WTC11 (cell line): ENCODE data around the gene FUNDC2. TPM values are rescaled to one million over a fixed set of nuclear protein-coding genes. Genes with fewer than 3 reads are reported as not detected.

ENCODE experiments used
- ATAC-seq: fragments of 200-7000 bp; cut with Tn5 transposase; 2 replicates; pipeline ENCODE4 v1.10.0; 2021; ENCODE audit warnings: mild to moderate bottlenecking, moderate library complexity
- CTCF ChIA-PET: fragments of 300-600 bp; sonication (Branson Sonifier 250); formaldehyde crosslinking; loops from one replicate; lab custom pipeline; 2021; ENCODE audit warnings: antibody characterized with exemption; lab: Charles Lee
- POLR2A ChIA-PET: fragments of 350-600 bp; sonication (Branson Sonifier 250); formaldehyde crosslinking; loops from one replicate; lab custom pipeline; 2021; ENCODE audit warnings: antibody characterized with exemption; lab: Charles Lee
- DNase-seq: peaks from one replicate; pipeline ENCODE4 v3.0.0; 2021; ENCODE audit warnings: low spot score
- H3K27ac Mint-ChIP-seq: 2 replicates; pipeline ENCODE4 v1.8.0; 2021; ENCODE audit warnings: mixed read lengths
- H3K27me3 Mint-ChIP-seq: 2 replicates; pipeline ENCODE4 v1.8.0; 2021; ENCODE audit warnings: low read depth, mild to moderate bottlenecking, moderate library complexity, mixed read lengths
- H3K36me3 Mint-ChIP-seq: 2 replicates; pipeline ENCODE4 v1.8.0; 2021; ENCODE audit warnings: mixed read lengths
- H3K4me1 Mint-ChIP-seq: 2 replicates; pipeline ENCODE4 v1.8.0; 2022; ENCODE audit warnings: mixed read lengths
- H3K4me3 Mint-ChIP-seq: 2 replicates; pipeline ENCODE4 v1.8.0; 2021; ENCODE audit warnings: mild to moderate bottlenecking, moderate library complexity, mixed read lengths
- H3K9me3 Mint-ChIP-seq: 2 replicates; pipeline ENCODE4 v1.8.0; 2021; ENCODE audit warnings: mixed read lengths
- ELF4 ChIP-seq: sonication (generic); formaldehyde crosslinking; IDR thresholded peaks from 2 replicates; pipeline ENCODE4 v1.8.1; 2022; ENCODE audit warnings: low read depth, mild to moderate bottlenecking, moderate library complexity, missing genetic modification reagents
- FOXK1 ChIP-seq: sonication (generic); formaldehyde crosslinking; IDR thresholded peaks from 2 replicates; pipeline ENCODE4 v1.8.0; 2022; ENCODE audit warnings: mild to moderate bottlenecking, moderate library complexity, missing genetic modification reagents
- FOXP1 ChIP-seq: sonication (generic); formaldehyde crosslinking; IDR thresholded peaks from 2 replicates; pipeline ENCODE4 v1.8.0; 2022; ENCODE audit warnings: missing genetic modification reagents, mild to moderate bottlenecking, moderate library complexity, borderline replicate concordance
- GRHL2 ChIP-seq: fragments of 250-450 bp; sonication (Bioruptor Pico); IDR thresholded peaks from 2 replicates; pipeline ENCODE4 v1.8.0; 2022; ENCODE audit warnings: mild to moderate bottlenecking, moderate library complexity; ENCODE audit not compliant: insufficient replicate concordance, severe bottlenecking
- HMGXB4 ChIP-seq: sonication (generic); formaldehyde crosslinking; IDR thresholded peaks from 2 replicates; pipeline ENCODE4 v1.8.1; 2023; ENCODE audit warnings: mild to moderate bottlenecking, moderate library complexity, missing genetic modification reagents
- KAT7 ChIP-seq: sonication (generic); formaldehyde crosslinking; IDR thresholded peaks from 2 replicates; pipeline ENCODE4 v1.8.1; 2023; ENCODE audit warnings: missing genetic modification reagents, mild to moderate bottlenecking, borderline replicate concordance
- NFATC4 ChIP-seq: fragments of 250-450 bp; sonication (Bioruptor Pico); IDR thresholded peaks from 2 replicates; pipeline ENCODE4 v1.9.0; 2021; ENCODE audit warnings: mild to moderate bottlenecking
- NR2C2 ChIP-seq: sonication (generic); formaldehyde crosslinking; IDR thresholded peaks from 2 replicates; pipeline ENCODE4 v1.8.0; 2022; ENCODE audit warnings: mild to moderate bottlenecking, missing genetic modification reagents
- PRRX2 ChIP-seq: fragments of 250-450 bp; sonication (Bioruptor Pico); IDR thresholded peaks from 2 replicates; pipeline ENCODE4 v1.8.0; 2021; ENCODE audit warnings: mild to moderate bottlenecking
- SP1 ChIP-seq: sonication (generic); formaldehyde crosslinking; conservative IDR thresholded peaks from 2 replicates; pipeline ENCODE4 v1.8.1; 2022; ENCODE audit warnings: missing genetic modification reagents
- TCF7 ChIP-seq: sonication (generic); formaldehyde crosslinking; IDR thresholded peaks from 2 replicates; pipeline ENCODE4 v1.8.0; 2022; ENCODE audit warnings: mild to moderate bottlenecking, low read depth, missing genetic modification reagents, moderate library complexity
- ZMAT4 ChIP-seq: fragments of 250-450 bp; sonication (Bioruptor Pico); IDR thresholded peaks from 2 replicates; pipeline ENCODE4 v1.9.0; 2021; ENCODE audit warnings: mild to moderate bottlenecking
- ZNF263 ChIP-seq: sonication (generic); formaldehyde crosslinking; IDR thresholded peaks from 2 replicates; pipeline ENCODE4 v1.8.1; 2022; ENCODE audit warnings: low read depth, mild to moderate bottlenecking, moderate library complexity, missing genetic modification reagents
- ZNF423 ChIP-seq: fragments of 250-450 bp; sonication (Bioruptor Pico); IDR thresholded peaks from 2 replicates; pipeline ENCODE4 v2.1.2; 2022; ENCODE audit warnings: mild to moderate bottlenecking, moderate library complexity
- ZNF671 ChIP-seq: fragments of 250-450 bp; sonication (Bioruptor Pico); IDR thresholded peaks from 2 replicates; pipeline ENCODE4 v1.8.0; 2021; ENCODE audit warnings: mild to moderate bottlenecking
- total RNA-seq: library from RNA; stranded (reverse); gene quantifications from 3 replicates; pipeline ENCODE4 v1.2.3, GENCODE V29; 2021
- TF ChIP-seq, protein P1 (sequence below): sonication (generic); formaldehyde crosslinking; IDR thresholded peaks from 2 replicates; pipeline ENCODE4 v1.8.0; 2022; ENCODE audit warnings: mild to moderate bottlenecking, missing genetic modification reagents
- TF ChIP-seq, protein P2 (sequence below): fragments of 250-450 bp; sonication (Bioruptor Pico); IDR thresholded peaks from 2 replicates; pipeline ENCODE4 v1.9.0; 2021; ENCODE audit warnings: moderate library complexity, mild to moderate bottlenecking, inconsistent platforms, borderline replicate concordance
- TF ChIP-seq, protein P3 (sequence below): sonication (generic); formaldehyde crosslinking; IDR thresholded peaks from 2 replicates; pipeline ENCODE4 v1.8.1; 2023; ENCODE audit warnings: mild to moderate bottlenecking, missing genetic modification reagents
- TF ChIP-seq, protein P4 (sequence below): fragments of 250-450 bp; sonication (Bioruptor Pico); IDR thresholded peaks from 2 replicates; pipeline ENCODE4 v1.8.0; 2021; ENCODE audit warnings: mild to moderate bottlenecking
- TF ChIP-seq, protein P5 (sequence below): sonication (generic); formaldehyde crosslinking; IDR thresholded peaks from 2 replicates; pipeline ENCODE4 v1.8.1; 2023; ENCODE audit warnings: mild to moderate bottlenecking, missing genetic modification reagents

FUNDC2 gene
- total RNA-seq, 1 experiment from 2014 or later, result 60.7 TPM

- TF ChIP-seq, protein P1, sequence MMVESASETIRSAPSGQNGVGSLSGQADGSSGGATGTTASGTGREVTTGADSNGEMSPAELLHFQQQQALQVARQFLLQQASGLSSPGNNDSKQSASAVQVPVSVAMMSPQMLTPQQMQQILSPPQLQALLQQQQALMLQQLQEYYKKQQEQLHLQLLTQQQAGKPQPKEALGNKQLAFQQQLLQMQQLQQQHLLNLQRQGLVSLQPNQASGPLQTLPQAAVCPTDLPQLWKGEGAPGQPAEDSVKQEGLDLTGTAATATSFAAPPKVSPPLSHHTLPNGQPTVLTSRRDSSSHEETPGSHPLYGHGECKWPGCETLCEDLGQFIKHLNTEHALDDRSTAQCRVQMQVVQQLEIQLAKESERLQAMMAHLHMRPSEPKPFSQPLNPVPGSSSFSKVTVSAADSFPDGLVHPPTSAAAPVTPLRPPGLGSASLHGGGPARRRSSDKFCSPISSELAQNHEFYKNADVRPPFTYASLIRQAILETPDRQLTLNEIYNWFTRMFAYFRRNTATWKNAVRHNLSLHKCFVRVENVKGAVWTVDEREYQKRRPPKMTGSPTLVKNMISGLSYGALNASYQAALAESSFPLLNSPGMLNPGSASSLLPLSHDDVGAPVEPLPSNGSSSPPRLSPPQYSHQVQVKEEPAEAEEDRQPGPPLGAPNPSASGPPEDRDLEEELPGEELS (CRISPR knock-in tag), result no peak
Observed at GRCh38 chrX:155070038-155070437, 43.4 kb downstream of the FUNDC2 start (continued).

DNA sequence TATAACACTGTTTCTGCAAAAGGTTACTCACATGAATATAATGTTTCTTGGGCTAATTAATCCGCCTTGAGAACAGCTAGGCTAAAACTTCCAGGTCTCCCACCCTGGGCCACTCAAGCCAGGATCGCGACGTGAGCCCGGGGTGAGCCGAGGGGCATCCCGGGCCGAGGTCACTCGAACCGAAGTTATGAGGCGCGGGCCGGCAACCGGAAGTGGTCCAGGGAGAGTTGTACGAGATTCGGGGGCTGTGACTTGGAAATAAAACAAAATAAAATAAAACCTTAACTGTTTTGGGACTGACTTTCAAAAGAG is 44.0 kb downstream of the FUNDC2 start:
- Mint-ChIP-seq H3K4me1 (peaks cover 17% of the 10 kb centered on the region), H3K4me3 (peak overlapping the region; percentile 83), H3K27me3 (no peaks in the 10 kb centered on the region), H3K9me3 (no peaks in the 10 kb centered on the region), H3K27ac (peak overlapping the region; percentile 70), H3K36me3 (peaks cover 23% of the 10 kb centered on the region)
- POLR2A ChIA-PET, result no interaction called here
- ATAC-seq (peak; percentile 3; the same call in 1 of the 2 replicates), DNase-seq (peak; percentile 11)
- no peak for TF ChIP-seq ZNF671 (CRISPR knock-in tag)
- no peak for TF ChIP-seq GRHL2 (CRISPR knock-in tag)
- no peak for TF ChIP-seq TCF7 (CRISPR knock-in tag)
- no peak for TF ChIP-seq PRRX2 (CRISPR knock-in tag)
- TF ChIP-seq NFATC4 (CRISPR knock-in tag), result no peak
- no peak for TF ChIP-seq ZNF423
- TF ChIP-seq HMGXB4 (CRISPR knock-in tag), result no peak
- no peak for TF ChIP-seq SP1 (CRISPR knock-in tag)
- no peak for TF ChIP-seq ELF4
- no peak for TF ChIP-seq NR2C2 (CRISPR knock-in tag)
- TF ChIP-seq FOXK1 (CRISPR knock-in tag), result no peak
- TF ChIP-seq, protein P2, sequence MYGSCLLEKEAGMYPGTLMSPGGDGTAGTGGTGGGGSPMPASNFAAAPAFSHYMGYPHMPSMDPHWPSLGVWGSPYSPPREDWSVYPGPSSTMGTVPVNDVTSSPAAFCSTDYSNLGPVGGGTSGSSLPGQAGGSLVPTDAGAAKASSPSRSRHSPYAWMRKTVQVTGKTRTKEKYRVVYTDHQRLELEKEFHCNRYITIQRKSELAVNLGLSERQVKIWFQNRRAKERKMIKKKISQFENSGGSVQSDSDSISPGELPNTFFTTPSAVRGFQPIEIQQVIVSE (CRISPR knock-in tag), result no peak
- TF ChIP-seq FOXP1 (CRISPR knock-in tag), result no peak
- TF ChIP-seq, protein P3, sequence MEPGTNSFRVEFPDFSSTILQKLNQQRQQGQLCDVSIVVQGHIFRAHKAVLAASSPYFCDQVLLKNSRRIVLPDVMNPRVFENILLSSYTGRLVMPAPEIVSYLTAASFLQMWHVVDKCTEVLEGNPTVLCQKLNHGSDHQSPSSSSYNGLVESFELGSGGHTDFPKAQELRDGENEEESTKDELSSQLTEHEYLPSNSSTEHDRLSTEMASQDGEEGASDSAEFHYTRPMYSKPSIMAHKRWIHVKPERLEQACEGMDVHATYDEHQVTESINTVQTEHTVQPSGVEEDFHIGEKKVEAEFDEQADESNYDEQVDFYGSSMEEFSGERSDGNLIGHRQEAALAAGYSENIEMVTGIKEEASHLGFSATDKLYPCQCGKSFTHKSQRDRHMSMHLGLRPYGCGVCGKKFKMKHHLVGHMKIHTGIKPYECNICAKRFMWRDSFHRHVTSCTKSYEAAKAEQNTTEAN (CRISPR knock-in tag), result no peak
- TF ChIP-seq ZNF263, result no peak
- TF ChIP-seq, protein P4, sequence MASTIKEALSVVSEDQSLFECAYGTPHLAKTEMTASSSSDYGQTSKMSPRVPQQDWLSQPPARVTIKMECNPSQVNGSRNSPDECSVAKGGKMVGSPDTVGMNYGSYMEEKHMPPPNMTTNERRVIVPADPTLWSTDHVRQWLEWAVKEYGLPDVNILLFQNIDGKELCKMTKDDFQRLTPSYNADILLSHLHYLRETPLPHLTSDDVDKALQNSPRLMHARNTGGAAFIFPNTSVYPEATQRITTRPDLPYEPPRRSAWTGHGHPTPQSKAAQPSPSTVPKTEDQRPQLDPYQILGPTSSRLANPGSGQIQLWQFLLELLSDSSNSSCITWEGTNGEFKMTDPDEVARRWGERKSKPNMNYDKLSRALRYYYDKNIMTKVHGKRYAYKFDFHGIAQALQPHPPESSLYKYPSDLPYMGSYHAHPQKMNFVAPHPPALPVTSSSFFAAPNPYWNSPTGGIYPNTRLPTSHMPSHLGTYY, result no peak
- TF ChIP-seq KAT7, result no peak
- TF ChIP-seq, protein P5, sequence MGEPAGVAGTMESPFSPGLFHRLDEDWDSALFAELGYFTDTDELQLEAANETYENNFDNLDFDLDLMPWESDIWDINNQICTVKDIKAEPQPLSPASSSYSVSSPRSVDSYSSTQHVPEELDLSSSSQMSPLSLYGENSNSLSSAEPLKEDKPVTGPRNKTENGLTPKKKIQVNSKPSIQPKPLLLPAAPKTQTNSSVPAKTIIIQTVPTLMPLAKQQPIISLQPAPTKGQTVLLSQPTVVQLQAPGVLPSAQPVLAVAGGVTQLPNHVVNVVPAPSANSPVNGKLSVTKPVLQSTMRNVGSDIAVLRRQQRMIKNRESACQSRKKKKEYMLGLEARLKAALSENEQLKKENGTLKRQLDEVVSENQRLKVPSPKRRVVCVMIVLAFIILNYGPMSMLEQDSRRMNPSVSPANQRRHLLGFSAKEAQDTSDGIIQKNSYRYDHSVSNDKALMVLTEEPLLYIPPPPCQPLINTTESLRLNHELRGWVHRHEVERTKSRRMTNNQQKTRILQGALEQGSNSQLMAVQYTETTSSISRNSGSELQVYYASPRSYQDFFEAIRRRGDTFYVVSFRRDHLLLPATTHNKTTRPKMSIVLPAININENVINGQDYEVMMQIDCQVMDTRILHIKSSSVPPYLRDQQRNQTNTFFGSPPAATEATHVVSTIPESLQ (CRISPR knock-in tag), result no peak
- no peak for TF ChIP-seq ZMAT4
- CTCF ChIA-PET, result interaction anchor here (0.7 kb wide), 1 partner anchor 16 kb away, joined by 3 read pairs; no protein-coding TSS in a partner anchor
